HAP-1 (cell line): Measurements from ENCODE around the gene P2RY12.

Experiments
- DNase-seq, 2 experiments: peaks; one replicate each; pipeline ENCODE4 v3.0.0-alpha.2; 2016 to 2020; ENCODE audit warnings: low spot score in 2 of 2
- H3K27me3 ChIP-seq: fragments of 250-450 bp; sonication (Bioruptor Pico); 2 replicates; pipeline ENCODE4 v1.5.1; 2020; ENCODE audit warnings: low read depth, mild to moderate bottlenecking, moderate library complexity
- H3K36me3 ChIP-seq: fragments of 250-450 bp; sonication (Bioruptor Pico); replicated peaks from 2 replicates; pipeline ENCODE4 v1.5.1; 2020; ENCODE audit warnings: mild to moderate bottlenecking
- H3K4me1 ChIP-seq: fragments of 250-450 bp; sonication (Bioruptor Pico); 2 replicates; pipeline ENCODE4 v1.5.1; 2020; ENCODE audit warnings: mild to moderate bottlenecking
- H3K4me3 ChIP-seq: fragments of 250-450 bp; sonication (Bioruptor Pico); 2 replicates; pipeline ENCODE4 v1.5.1; 2020; ENCODE audit warnings: mild to moderate bottlenecking, moderate library complexity
- H3K9me3 ChIP-seq: fragments of 250-450 bp; sonication (Bioruptor Pico); 2 replicates; pipeline ENCODE4 v1.5.1; 2020; ENCODE audit warnings: mild to moderate bottlenecking, moderate library complexity
- in situ Hi-C: fragments of 300-500 bp; cut with MboI; formaldehyde crosslinking; loops from 3 replicates; pipeline ENCODE4 v1.14.3; 2020; ENCODE audit warnings: low sequenced_read_pairs, inconsistent platforms, mixed read lengths

Gene P2RY12

GRCh38 chr3:151303751-151304150 is 80.8 kb downstream of the P2RY12 start:
- no peaks in the 10 kb centered on the region for H3K9me3 ChIP-seq
- no peaks in the 10 kb centered on the region for H3K27me3 ChIP-seq
- no peak overlapping the region for H3K4me3 ChIP-seq
- no peak for DNase-seq
- peaks cover 16% of the 10 kb centered on the region for H3K4me1 ChIP-seq
- in situ Hi-C loops: no loop called here
- no peaks in the 10 kb centered on the region for H3K36me3 ChIP-seq

- in situ Hi-C loops: no loop called here
These were observed 82.8 kb downstream of the P2RY12 start for GRCh38 chr3:151301787-151302186.

GRCh38 chr3:151300539-151300938 is 84.0 kb downstream of the P2RY12 start:
- Histone ChIP-seq H3K4me1 (peaks cover 8% of the 10 kb centered on the region), H3K27me3 (no peaks in the 10 kb centered on the region), H3K36me3 (no peaks in the 10 kb centered on the region), H3K4me3 (no peak overlapping the region), H3K9me3 (no peaks in the 10 kb centered on the region)
- in situ Hi-C loops: no loop called here
- no peak for DNase-seq

More at GRCh38 chr3:151301787-151302186, 82.8 kb downstream of the P2RY12 start:
- Histone ChIP-seq H3K36me3 (no peaks in the 10 kb centered on the region), H3K4me3 (no peak overlapping the region), H3K9me3 (no peaks in the 10 kb centered on the region), H3K4me1 (peaks cover 9% of the 10 kb centered on the region), H3K27me3 (no peaks in the 10 kb centered on the region)
- peak in 1 of 2 experiments; percentile 22 for DNase-seq

GRCh38 chr3:151299006-151299405 is 85.5 kb downstream of the P2RY12 start:
- no peak overlapping the region for H3K4me3 ChIP-seq

GRCh38 chr3:151297429-151297828 is 87.1 kb downstream of the P2RY12 start:
- peaks cover 10% of the 10 kb centered on the region for H3K4me1 ChIP-seq
- no peak for DNase-seq
- H3K27me3 ChIP-seq: no peaks in the 10 kb centered on the region
- H3K4me3 ChIP-seq: no peak overlapping the region
- in situ Hi-C loops: no loop called here
- no peaks in the 10 kb centered on the region for H3K9me3 ChIP-seq
- H3K36me3 ChIP-seq: no peaks in the 10 kb centered on the region

More at GRCh38 chr3:151299006-151299405, 85.5 kb downstream of the P2RY12 start:
- in situ Hi-C loops: no loop called here
- H3K36me3 ChIP-seq: no peaks in the 10 kb centered on the region
- peaks cover 8% of the 10 kb centered on the region for H3K4me1 ChIP-seq
- no peak for DNase-seq
- no peaks in the 10 kb centered on the region for H3K9me3 ChIP-seq
- no peaks in the 10 kb centered on the region for H3K27me3 ChIP-seq

- H3K36me3 ChIP-seq: no peaks in the 10 kb centered on the region
- H3K27me3 ChIP-seq: no peaks in the 10 kb centered on the region
- in situ Hi-C loops: no loop called here
- H3K9me3 ChIP-seq: no peaks in the 10 kb centered on the region
- 0 out of 2 replicates have a peak, but pooled peaks cover 2% of the 10 kb centered on the region for H3K4me1 ChIP-seq
- no peak for DNase-seq
- H3K4me3 ChIP-seq: no peak overlapping the region
These were observed 88.3 kb downstream of the P2RY12 start for GRCh38 chr3:151296226-151296625.

GRCh38 chr3:151293127-151293526 is 91.4 kb downstream of the P2RY12 start:
- peak; percentile 16 to 17 for DNase-seq
- Histone ChIP-seq H3K36me3 (no peaks in the 10 kb centered on the region), H3K27me3 (no peaks in the 10 kb centered on the region), H3K4me3 (no peak overlapping the region), H3K9me3 (no peaks in the 10 kb centered on the region), H3K4me1 (0 out of 2 replicates have a peak, but pooled peaks cover 2% of the 10 kb centered on the region)
- in situ Hi-C loops: no loop called here

GRCh38 chr3:151290673-151291072 is 93.9 kb downstream of the P2RY12 start:
- H3K9me3 ChIP-seq: no peaks in the 10 kb centered on the region
- 0 out of 2 replicates have a peak, but pooled peaks cover 2% of the 10 kb centered on the region for H3K4me1 ChIP-seq
- no peak overlapping the region for H3K4me3 ChIP-seq
- DNase-seq: no peak
- no peaks in the 10 kb centered on the region for H3K36me3 ChIP-seq
- H3K27me3 ChIP-seq: no peaks in the 10 kb centered on the region
- in situ Hi-C loops: no loop called here

GRCh38 chr3:151289445-151289844 is 95.1 kb downstream of the P2RY12 start:
- no peak for DNase-seq
- Histone ChIP-seq H3K27me3 (no peaks in the 10 kb centered on the region), H3K4me1 (0 out of 2 replicates have a peak, but pooled peaks cover 2% of the 10 kb centered on the region), H3K4me3 (no peak overlapping the region), H3K36me3 (no peaks in the 10 kb centered on the region), H3K9me3 (no peaks in the 10 kb centered on the region)
- in situ Hi-C loops: no loop called here
